ENCODE results near the gene INVS.
"Not testable (repeated sequence)": the region's sequence is repeated elsewhere in the genome, so short reads cannot be mapped to it uniquely, and the experiment has no call there.

INVS gene

GRCh38 chr9:100317706-100318105 lies 218.7 kb downstream of the INVS start:
- no peak for DNase-seq (ENCODE audit: low read depth in 2 of 2)

- no peak for DNase-seq (ENCODE audit: low read depth in 2 of 2)
Observed at GRCh38 chr9:100322954-100323536, 224.0 kb downstream of the INVS start.

- no peak for DNase-seq (ENCODE audit: low read depth in 2 of 2)
Observed at GRCh38 chr9:100324594-100325200, 225.7 kb downstream of the INVS start.

DNA sequence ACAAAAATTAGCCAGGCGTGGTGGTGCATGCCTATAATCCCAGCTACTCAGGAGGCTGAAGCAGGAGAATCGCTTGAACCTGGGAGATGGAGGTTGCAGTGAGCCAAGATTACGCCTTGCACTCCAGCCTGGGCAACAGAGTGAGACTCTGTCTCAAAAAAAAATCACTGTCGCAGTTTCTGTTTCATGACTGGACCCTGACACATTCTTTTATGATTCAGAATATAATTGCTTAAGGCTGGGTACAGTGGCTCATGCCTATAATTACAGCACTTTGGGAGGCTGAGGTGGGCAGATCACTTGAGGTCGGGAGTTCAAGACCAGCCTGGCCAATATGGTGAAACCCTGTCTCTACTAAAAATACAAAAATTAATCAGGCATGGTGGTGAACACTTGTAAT lies 239.7 kb downstream of the INVS start:
- not testable (repeated sequence) for DNase-seq (ENCODE audit: low read depth in 2 of 2)

DNA sequence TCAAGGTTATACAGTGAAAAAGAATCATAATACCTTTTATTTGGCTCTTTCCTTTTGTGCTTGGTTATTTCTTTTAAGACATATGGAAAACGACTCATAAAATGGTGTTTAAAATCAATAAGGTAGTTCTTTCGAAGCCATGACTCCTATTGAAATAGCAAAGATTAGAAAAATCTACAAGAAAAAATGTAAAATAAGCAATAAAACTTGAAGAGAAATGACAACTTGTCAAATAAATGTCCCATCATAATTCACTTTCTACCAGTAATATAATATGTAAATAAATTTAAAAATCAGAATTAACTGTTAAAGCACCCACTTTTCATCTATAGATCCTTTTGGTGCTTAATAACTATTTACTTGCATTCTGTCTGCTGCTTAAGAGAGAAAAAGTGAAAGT lies 241.2 kb downstream of the INVS start:
- no peak for DNase-seq (ENCODE audit: low read depth in 2 of 2)

GRCh38 chr9:100341889-100342288 lies 242.8 kb downstream of the INVS start:
- no peak for DNase-seq (ENCODE audit: low read depth in 2 of 2)

- no peak for DNase-seq (ENCODE audit: low read depth in 2 of 2)
Observed at GRCh38 chr9:100346836-100347235, 247.8 kb downstream of the INVS start.

DNA sequence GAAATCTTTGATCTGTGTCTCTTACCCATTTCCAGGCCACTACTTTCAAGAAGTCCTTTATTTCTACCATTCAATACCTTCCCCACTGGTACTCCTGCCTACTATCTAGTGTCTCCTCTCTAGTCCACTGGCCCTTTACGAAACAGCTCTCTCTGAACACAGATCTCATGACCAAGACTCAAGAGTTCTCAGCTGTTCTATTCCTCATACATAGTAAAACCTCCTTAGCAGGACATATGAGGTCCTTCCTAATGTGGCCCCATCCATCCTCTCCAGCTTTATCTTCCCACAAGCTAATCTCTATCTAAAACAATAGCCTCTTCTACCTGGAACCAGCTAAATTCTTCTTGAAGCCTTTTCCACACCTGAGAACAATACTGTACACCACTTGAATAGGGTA lies 251.1 kb downstream of the INVS start:
- DNase-seq (ENCODE audit: low read depth in 2 of 2): no peak
